Measurements from ENCODE around the gene NEDD4L. TPM values are rescaled to one million over a fixed set of nuclear protein-coding genes. Genes with fewer than 3 reads are reported as not detected.

NEDD4L gene
- polyA plus RNA-seq, 1 donor (not counting 4 experiments of a cell fraction or from before 2014, with no cell fraction given): 52.6 TPM

DNA sequence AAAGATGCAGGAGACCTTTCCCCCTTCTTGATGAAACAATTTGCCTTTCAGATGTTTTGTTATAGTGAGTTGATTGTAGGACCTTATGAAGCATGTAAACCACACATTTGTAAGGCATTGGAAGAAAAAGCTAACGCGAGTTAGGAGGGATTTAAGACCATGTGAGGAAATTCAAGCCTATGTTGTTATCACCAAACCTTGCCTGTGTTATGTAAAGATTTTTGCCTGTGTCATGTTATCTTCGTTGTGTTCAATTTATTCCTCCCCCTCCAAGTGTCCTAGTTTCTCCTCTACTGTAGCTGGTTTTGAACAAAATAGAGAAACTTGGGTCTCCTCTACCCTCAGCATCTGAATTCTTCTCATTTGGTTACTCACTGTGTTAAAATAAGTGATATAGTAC is 173.0 kb downstream of the NEDD4L start:
- no peak overlapping the region for H3K27ac ChIP-seq (ENCODE audit: control insufficient read depth, insufficient read depth, low read length)
- H3K9me1 ChIP-seq (ENCODE audit: control insufficient read depth, extremely low read depth, insufficient read depth, low read length): no peaks in the 10 kb centered on the region
- H3K4me3 ChIP-seq (ENCODE audit: control insufficient read depth in 2 of 3, extremely low read depth in 1 of 3, insufficient read depth in 2 of 3, low read depth in 1 of 3, low read length in 3 of 3): no peak overlapping the region
- H3K79me2 ChIP-seq (ENCODE audit: control insufficient read depth, insufficient read depth, low read length): peaks cover 61% of the 10 kb centered on the region
- FAIRE-seq (peak; percentile 63), DNase-seq (ENCODE audit: low read depth, low spot score) (no peak)
- H3K27me3 ChIP-seq (ENCODE audit: control insufficient read depth, extremely low read depth, insufficient read depth, low read length): no peaks in the 10 kb centered on the region
- no peak overlapping the region for H3K9ac ChIP-seq (ENCODE audit: control insufficient read depth, extremely low read depth, insufficient read depth, low read length)
- dilution Hi-C loops (cut with MboI; ENCODE audit: extremely low pct_ligation_motif_present, low sequenced_read_pairs): no loop called here
- H3K4me1 ChIP-seq (ENCODE audit: control insufficient read depth, extremely low read depth, insufficient read depth, low read length): peaks cover 71% of the 10 kb centered on the region
- no peaks in the 10 kb centered on the region for H4K20me1 ChIP-seq (ENCODE audit: control insufficient read depth, extremely low read depth, insufficient read depth, low read length)
- peak overlapping the region; percentile 18 for H3K4me2 ChIP-seq (ENCODE audit: control insufficient read depth, extremely low read depth, insufficient read depth, low read depth, low read length)
- H2AFZ ChIP-seq (ENCODE audit: control insufficient read depth, low read length): no peak overlapping the region
- no peak for TF ChIP-seq EZH2 (IDR thresholded peaks at IDR 0.05; ENCODE audit: low read length)
- TF ChIP-seq, protein P1, sequence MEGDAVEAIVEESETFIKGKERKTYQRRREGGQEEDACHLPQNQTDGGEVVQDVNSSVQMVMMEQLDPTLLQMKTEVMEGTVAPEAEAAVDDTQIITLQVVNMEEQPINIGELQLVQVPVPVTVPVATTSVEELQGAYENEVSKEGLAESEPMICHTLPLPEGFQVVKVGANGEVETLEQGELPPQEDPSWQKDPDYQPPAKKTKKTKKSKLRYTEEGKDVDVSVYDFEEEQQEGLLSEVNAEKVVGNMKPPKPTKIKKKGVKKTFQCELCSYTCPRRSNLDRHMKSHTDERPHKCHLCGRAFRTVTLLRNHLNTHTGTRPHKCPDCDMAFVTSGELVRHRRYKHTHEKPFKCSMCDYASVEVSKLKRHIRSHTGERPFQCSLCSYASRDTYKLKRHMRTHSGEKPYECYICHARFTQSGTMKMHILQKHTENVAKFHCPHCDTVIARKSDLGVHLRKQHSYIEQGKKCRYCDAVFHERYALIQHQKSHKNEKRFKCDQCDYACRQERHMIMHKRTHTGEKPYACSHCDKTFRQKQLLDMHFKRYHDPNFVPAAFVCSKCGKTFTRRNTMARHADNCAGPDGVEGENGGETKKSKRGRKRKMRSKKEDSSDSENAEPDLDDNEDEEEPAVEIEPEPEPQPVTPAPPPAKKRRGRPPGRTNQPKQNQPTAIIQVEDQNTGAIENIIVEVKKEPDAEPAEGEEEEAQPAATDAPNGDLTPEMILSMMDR (optimal IDR thresholded peaks at IDR 0.05 in 1 of 3, IDR thresholded peaks at IDR 0.05 in 1 of 3, conservative IDR thresholded peaks at IDR 0.05 in 1 of 3; ENCODE audit: extremely low read depth in 1 of 3, insufficient read depth in 2 of 3, low read length in 3 of 3): no peak
- no peaks in the 10 kb centered on the region for H3K9me3 ChIP-seq (ENCODE audit: control insufficient read depth, low read depth, low read length)
- no peaks in the 10 kb centered on the region for H3K36me3 ChIP-seq (ENCODE audit: control insufficient read depth in 2 of 2, extremely low read depth in 1 of 2, insufficient read depth in 2 of 2, low read length in 2 of 2)

DNA sequence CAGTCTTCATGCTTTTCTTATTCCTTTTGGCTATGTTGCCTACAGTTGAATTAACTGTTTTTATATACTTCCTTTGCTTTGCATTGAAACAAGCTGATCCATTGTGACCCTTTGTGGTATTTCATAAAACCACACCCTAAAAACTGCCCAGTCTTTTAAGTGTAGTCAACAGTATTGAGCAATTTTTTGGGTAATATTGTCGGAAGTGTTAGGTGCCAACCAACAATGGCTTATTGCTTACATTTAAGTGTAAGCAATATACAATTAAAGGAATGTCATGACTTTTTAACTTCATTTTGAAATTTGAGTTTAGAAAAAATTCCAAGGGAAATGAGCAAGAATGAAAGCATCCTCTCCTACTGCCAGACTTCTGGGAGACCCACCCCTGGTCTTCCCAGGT is 174.1 kb downstream of the NEDD4L start:
- FAIRE-seq (peak; percentile 67), DNase-seq (ENCODE audit: low read depth, low spot score) (no peak)
- Histone ChIP-seq H3K9me3 (ENCODE audit: control insufficient read depth, low read depth, low read length) (no peaks in the 10 kb centered on the region), H3K79me2 (ENCODE audit: control insufficient read depth, insufficient read depth, low read length) (peaks cover 67% of the 10 kb centered on the region), H3K9me1 (ENCODE audit: control insufficient read depth, extremely low read depth, insufficient read depth, low read length) (no peaks in the 10 kb centered on the region), H3K27me3 (ENCODE audit: control insufficient read depth, extremely low read depth, insufficient read depth, low read length) (no peaks in the 10 kb centered on the region), H4K20me1 (ENCODE audit: control insufficient read depth, extremely low read depth, insufficient read depth, low read length) (no peaks in the 10 kb centered on the region), H3K4me1 (ENCODE audit: control insufficient read depth, extremely low read depth, insufficient read depth, low read length) (peaks cover 67% of the 10 kb centered on the region), H3K9ac (ENCODE audit: control insufficient read depth, extremely low read depth, insufficient read depth, low read length) (no peak overlapping the region), H3K4me2 (ENCODE audit: control insufficient read depth, extremely low read depth, insufficient read depth, low read depth, low read length) (peak overlapping the region; percentile 49), H3K27ac (ENCODE audit: control insufficient read depth, insufficient read depth, low read length) (peak overlapping the region; percentile 50), H3K4me3 (ENCODE audit: control insufficient read depth in 2 of 3, extremely low read depth in 1 of 3, insufficient read depth in 2 of 3, low read depth in 1 of 3, low read length in 3 of 3) (no peak overlapping the region), H3K36me3 (ENCODE audit: control insufficient read depth in 2 of 2, extremely low read depth in 1 of 2, insufficient read depth in 2 of 2, low read length in 2 of 2) (no peaks in the 10 kb centered on the region), H2AFZ (ENCODE audit: control insufficient read depth, low read length) (no peak overlapping the region)
- dilution Hi-C loops (cut with MboI; ENCODE audit: extremely low pct_ligation_motif_present, low sequenced_read_pairs): no loop called here
- TF ChIP-seq EZH2 (IDR thresholded peaks at IDR 0.05; ENCODE audit: low read length): no peak
- TF ChIP-seq, protein P1 (optimal IDR thresholded peaks at IDR 0.05 in 1 of 3, IDR thresholded peaks at IDR 0.05 in 1 of 3, conservative IDR thresholded peaks at IDR 0.05 in 1 of 3; ENCODE audit: extremely low read depth in 1 of 3, insufficient read depth in 2 of 3, low read length in 3 of 3): no peak

Data from keratinocyte (primary cell).